Adrenal gland (tissue), 12 donors: ENCODE data around the gene SHC4. TPM values are rescaled to one million over a fixed set of nuclear protein-coding genes. Genes with fewer than 3 reads are reported as not detected.

Experiments used
- DNase-seq, 7 donors: peaks; one replicate each; pipeline ENCODE4 v3.0.0-alpha.2; 2019 to 2020
- H3K27ac ChIP-seq, 5 donors: fragments of 200-600 bp; sonication (generic) in 4 of 5; 1 replicate in 3 of 5; 2 replicates in 2 of 5; pipeline versions ENCODE4 v1.5.1 to v1.8.0; 2016 to 2020; ENCODE audit warnings: mild to moderate bottlenecking in 1 of 5
- H3K27me3 ChIP-seq: fragments of 200-600 bp; 2 replicates; pipeline ENCODE4 v1.8.0; 2021
- H3K36me3 ChIP-seq, 2 donors: fragments of 200-600 bp; replicated peaks in 1 of 2; 1 replicate in 1 of 2; 2 replicates in 1 of 2; pipeline versions ENCODE4 v1.5.1 to v1.8.0; 2018 to 2022
- H3K4me1 ChIP-seq, 2 donors: fragments of 200-600 bp; replicated peaks in 1 of 2; 1 replicate in 1 of 2; 2 replicates in 1 of 2; pipeline versions ENCODE4 v1.5.1 to v1.8.0; 2018 to 2021
- H3K4me3 ChIP-seq, 4 donors: fragments of 200-600 bp; sonication (generic) in 3 of 4; one replicate each; pipeline ENCODE4 v1.5.1; 2016 to 2018
- H3K9me3 ChIP-seq, 3 donors: fragments of 200-600 bp; sonication (generic) in 1 of 3; replicated peaks in 1 of 3; 1 replicate in 2 of 3; 2 replicates in 1 of 3; pipeline versions ENCODE4 v1.5.1 to v1.8.0; 2016 to 2021
- POLR2A ChIP-seq, 2 donors: fragments of 450-650 bp; IDR thresholded peaks; one replicate each; pipeline ENCODE4 v1.6.1; 2017; ENCODE audit warnings: antibody characterized with exemption in 2 of 2, mild to moderate bottlenecking in 2 of 2, moderate library complexity in 1 of 2
- WGBS, 4 donors: extraction: QIAGEN DNeasy Blood & Tissue Kit in 2 of 4; methylation state at CpG; one replicate each; pipeline versions ENCODE4 v1.1.5 to v1.1.7; 2013 to 2017; 5-methylcytosine and 5-hydroxymethylcytosine counted together
- intact Hi-C, 2 donors: fragments of 100-400 bp; cut with DNase I; formaldehyde crosslinking; loops; one replicate each; pipeline versions ENCODE4 v1.14.1 to v1.15.0; 2022 to 2023
- polyA plus RNA-seq, 3 donors: library from polyadenylated mRNA; stranded (reverse); fragments of 200-250 nt in 2 of 3; fragments of 350-450 nt in 1 of 3; fragmentation: Illumina TruSeq in 1 of 3; extraction: RNeasy Lipid Tissue Mini Kit (QIAGEN cat#74804) in 1 of 3; gene quantifications; one replicate each; pipeline ENCODE4 v1.2.3, GENCODE V29; 2013 to 2014
- total RNA-seq, 9 donors: library from RNA; depleted of rRNA in 4 of 9; stranded (reverse); fragments of >200 nt in 4 of 9; fragments of 120-200 nt in 1 of 9; fragmentation: NEBNext Ultra II Directional in 1 of 9; extraction: Animal tissue kit (Norgen Biotek cat#: 25700) in 1 of 9; gene quantifications; one replicate each; pipeline versions ENCODE4 v1.1.0 to v1.2.4, GENCODE V29; 2013 to 2023
- TF ChIP-seq, protein P1 (sequence below), 6 experiments: fragments of 450-650 bp in 4 of 6; fragments of 200-600 bp in 2 of 6; sonication (generic) in 1 of 6; IDR thresholded peaks; 1 replicate in 5 of 6; 2 replicates in 1 of 6; pipeline versions ENCODE4 v1.5.1 to v1.8.0; 2016 to 2021; ENCODE audit warnings: antibody characterized with exemption in 6 of 6, mild to moderate bottlenecking in 2 of 6, moderate library complexity in 1 of 6
- donor health status: healthy with polysubstance abuse.
- donor health status: Bipolar disorder and iron deficiency.
- donor health status: DM: yes; HTN: yes; CAD: no.
- donor health status: DM: no; HTN: no; CAD: no.
- donor health status: DM: no; HTN: no; CAD: no.
- donor health status: DM: yes; HTN: yes; CAD: no.

The SHC4 gene
- total and polyA plus RNA-seq, 12 donors: 0.40 to 1.8 (median 0.99) TPM

GRCh38 chr15:48928877-48929538 lies 34.7 kb downstream of the SHC4 start:
- Histone ChIP-seq H3K36me3 (no peaks in the 10 kb centered on the region), H3K9me3 (no peaks in the 10 kb centered on the region), H3K4me1 (no peaks in the 10 kb centered on the region), H3K27ac (no peak overlapping the region), H3K4me3 (no peak overlapping the region), H3K27me3 (no peaks in the 10 kb centered on the region)
- 88 to 93% (median 90%) methylated on average over 6 of the region's 6 CpGs for WGBS, 4 donors
- TF ChIP-seq POLR2A (IDR thresholded peaks at IDR 0.05): no peak
- TF ChIP-seq, protein P1, sequence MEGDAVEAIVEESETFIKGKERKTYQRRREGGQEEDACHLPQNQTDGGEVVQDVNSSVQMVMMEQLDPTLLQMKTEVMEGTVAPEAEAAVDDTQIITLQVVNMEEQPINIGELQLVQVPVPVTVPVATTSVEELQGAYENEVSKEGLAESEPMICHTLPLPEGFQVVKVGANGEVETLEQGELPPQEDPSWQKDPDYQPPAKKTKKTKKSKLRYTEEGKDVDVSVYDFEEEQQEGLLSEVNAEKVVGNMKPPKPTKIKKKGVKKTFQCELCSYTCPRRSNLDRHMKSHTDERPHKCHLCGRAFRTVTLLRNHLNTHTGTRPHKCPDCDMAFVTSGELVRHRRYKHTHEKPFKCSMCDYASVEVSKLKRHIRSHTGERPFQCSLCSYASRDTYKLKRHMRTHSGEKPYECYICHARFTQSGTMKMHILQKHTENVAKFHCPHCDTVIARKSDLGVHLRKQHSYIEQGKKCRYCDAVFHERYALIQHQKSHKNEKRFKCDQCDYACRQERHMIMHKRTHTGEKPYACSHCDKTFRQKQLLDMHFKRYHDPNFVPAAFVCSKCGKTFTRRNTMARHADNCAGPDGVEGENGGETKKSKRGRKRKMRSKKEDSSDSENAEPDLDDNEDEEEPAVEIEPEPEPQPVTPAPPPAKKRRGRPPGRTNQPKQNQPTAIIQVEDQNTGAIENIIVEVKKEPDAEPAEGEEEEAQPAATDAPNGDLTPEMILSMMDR (IDR thresholded peaks at IDR 0.05): no peak
- intact Hi-C loops: no loop called here
- no peak for DNase-seq

DNA sequence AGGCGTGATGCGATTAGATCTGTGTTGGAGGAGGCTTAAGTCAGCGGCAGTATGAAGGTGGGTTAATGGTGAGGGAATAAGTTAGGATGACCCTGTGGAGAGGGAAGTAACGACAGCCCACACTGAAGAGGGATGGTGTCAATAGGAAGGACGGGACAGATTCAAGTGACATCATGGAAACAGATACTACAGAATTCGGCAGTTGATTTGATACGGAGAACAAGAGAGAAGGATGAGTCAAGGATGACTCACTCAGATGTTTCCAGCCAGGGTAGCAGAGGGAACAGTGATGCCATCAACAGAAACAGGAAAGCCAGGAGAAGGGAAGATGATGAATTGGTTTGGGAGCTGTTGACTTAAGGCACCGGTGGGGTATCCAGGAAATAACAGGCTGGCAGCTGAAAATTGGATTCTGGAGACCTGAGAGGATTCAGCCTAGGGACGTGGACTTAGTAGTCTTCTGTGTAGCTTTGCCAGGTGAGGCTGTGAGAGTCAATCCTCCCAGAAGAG lies 38.0 kb downstream of the SHC4 start:
- TF ChIP-seq POLR2A (IDR thresholded peaks at IDR 0.05): no peak
- TF ChIP-seq, protein P1 (IDR thresholded peaks at IDR 0.05): no peak
- Histone ChIP-seq H3K4me1 (no peaks in the 10 kb centered on the region), H3K4me3 (no peak overlapping the region), H3K27ac (no peak overlapping the region), H3K27me3 (no peaks in the 10 kb centered on the region), H3K36me3 (no peaks in the 10 kb centered on the region), H3K9me3 (no peaks in the 10 kb centered on the region)
- WGBS, 4 donors: 50 to 53% (median 51%) methylated on average over 9 of the region's 9 CpGs
- peak in 4 of 7 donors; percentile 7 to 39 (median 32) for DNase-seq
- intact Hi-C loops: no loop called here

- 71 to 84% (median 79%) methylated on average over 5 of the region's 5 CpGs for WGBS, 4 donors
- Histone ChIP-seq H3K27me3 (no peaks in the 10 kb centered on the region), H3K9me3 (no peaks in the 10 kb centered on the region), H3K4me3 (no peak overlapping the region), H3K4me1 (no peaks in the 10 kb centered on the region), H3K27ac (no peak overlapping the region), H3K36me3 (no peaks in the 10 kb centered on the region)
- DNase-seq: no peak
- TF ChIP-seq POLR2A (IDR thresholded peaks at IDR 0.05): no peak
- intact Hi-C loops: no loop called here
Observed at GRCh38 chr15:48924528-48925393, 39.0 kb downstream of the SHC4 start.

DNA sequence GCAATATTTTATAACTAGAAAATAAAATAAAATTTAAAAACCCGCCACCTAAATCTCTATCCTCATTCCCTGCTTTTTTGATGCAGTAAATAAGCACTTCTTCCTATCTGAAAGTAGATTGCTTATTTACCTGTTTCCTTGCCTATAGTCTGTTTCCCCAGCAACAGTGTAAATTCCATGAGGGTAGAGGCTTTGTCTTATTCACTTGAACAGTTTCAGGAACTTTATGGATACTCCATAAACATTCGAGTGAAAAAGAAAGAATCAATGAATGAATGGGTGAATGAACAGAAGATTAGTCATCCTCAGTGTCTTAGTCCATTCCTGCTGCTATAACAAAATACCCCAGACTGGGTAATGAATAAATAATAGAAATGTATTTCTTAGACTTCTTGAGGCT lies 41.7 kb downstream of the SHC4 start:
- Histone ChIP-seq H3K36me3 (no peaks in the 10 kb centered on the region), H3K4me1 (no peaks in the 10 kb centered on the region), H3K4me3 (no peak overlapping the region), H3K27ac (no peak overlapping the region), H3K9me3 (no peaks in the 10 kb centered on the region), H3K27me3 (no peaks in the 10 kb centered on the region)
- no peak for DNase-seq
- intact Hi-C loops: no loop called here
- WGBS, 4 donors: 91 to 93% (median 93%) methylated on average over 2 of the region's 2 CpGs
- TF ChIP-seq, protein P1 (IDR thresholded peaks at IDR 0.05): no peak
- no peak for TF ChIP-seq POLR2A (IDR thresholded peaks at IDR 0.05)
